ENCODE measurements around the gene UNC50. TPM values are rescaled to one million over a fixed set of nuclear protein-coding genes. Genes with fewer than 3 reads are reported as not detected.
"Not testable (repeated sequence)": the region's sequence is repeated elsewhere in the genome, so short reads cannot be mapped to it uniquely, and the experiment has no call there.

UNC50 gene
- total RNA-seq, 2 donors from 2014 or later: 28.3 to 33.7 TPM

DNA sequence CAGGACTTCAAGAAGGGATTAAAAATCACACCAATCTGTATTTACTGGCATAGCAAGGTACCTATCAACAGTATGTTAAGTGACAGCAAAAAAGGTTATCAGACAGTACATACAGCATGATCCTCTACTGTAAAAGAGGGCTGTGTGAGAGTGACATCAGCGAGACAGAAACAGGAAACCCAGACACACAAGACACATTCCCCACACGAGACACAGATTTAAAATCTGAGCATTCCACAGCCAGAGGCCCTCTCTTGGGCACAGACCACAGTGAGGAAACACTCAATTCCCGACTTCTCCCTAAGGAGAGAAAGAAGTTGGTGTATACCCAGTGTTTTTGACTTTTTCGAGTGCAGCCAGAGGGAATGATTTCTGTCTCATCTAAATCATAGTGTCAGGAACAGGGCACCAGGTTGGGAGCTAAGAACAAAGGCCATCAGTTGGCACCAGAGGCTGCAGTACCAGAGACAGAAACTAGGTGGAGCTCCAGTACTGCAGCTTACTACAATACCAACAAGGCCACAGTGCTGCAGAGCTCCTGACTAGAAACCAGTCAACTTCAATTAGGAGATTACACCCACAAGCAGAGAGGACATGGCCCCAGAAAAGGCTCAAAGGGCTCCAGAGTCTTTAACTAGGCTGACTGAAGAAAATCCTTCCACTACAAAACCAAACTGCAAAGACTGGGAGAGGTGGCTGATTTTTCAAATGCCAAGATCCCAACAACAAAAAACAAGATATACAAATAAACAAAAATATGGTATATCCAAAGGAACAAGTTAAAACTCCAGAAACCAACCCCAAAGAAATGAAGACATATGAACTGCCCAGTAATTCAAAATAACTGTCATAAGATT is 41.0 kb downstream of the UNC50 start:
- DNase-seq (peak; percentile 68), ATAC-seq (peak; percentile 95 to 96)
- intact Hi-C loops (cut with DNase I): loop anchor here (1.0 to 10.0 kb wide), 3 partner anchors 187 to 415 kb away; no protein-coding TSS in a partner anchor

DNA sequence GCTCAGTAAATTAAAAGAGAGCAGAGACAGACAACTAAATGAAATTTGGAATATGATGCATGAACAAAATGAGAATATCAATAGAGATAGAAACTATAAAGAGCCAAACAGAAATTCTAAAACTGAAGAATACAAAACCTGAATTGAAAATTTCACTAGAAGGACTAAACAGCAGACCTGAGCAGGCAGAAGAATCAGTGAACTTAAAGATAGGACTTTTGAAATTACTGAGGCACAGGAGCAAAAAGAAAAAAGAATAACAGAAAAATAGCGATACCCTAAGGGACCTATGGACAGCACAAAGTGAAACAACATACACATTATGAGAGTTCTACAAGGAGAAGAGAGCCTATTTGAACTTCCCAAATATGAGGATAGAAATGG is 41.6 kb downstream of the UNC50 start:
- DNase-seq (no peak), ATAC-seq (no peak)
- intact Hi-C loops (cut with DNase I): loop anchor here (1.0 to 10.0 kb wide), 5 partner anchors 77 to 415 kb away; partner anchors contain the start of gene MGAT4A (in 1 of the 2)

DNA sequence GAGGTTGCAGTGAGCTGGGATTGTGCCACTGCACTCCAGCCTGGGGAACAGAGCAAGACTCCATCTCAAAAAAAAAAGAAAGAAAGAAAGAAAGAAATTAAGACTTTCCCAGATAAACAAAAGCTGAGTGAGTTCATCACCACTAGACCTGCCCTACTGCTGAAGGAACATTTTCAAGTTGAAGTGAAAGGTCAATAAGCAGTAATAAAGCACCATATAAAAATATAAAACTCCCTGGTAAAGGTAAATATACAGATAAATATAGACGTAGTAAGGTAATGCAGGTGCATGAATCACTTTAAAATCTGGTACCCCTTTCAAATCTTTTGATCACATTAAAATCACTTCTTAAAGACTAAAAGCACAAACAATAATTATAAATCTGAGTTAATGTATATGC is 42.6 kb downstream of the UNC50 start:
- no peak for DNase-seq
- ATAC-seq: no peak
- intact Hi-C loops (cut with DNase I): loop anchor here (5.0 to 10.0 kb wide), 2 partner anchors 76 to 84 kb away; partner anchors contain the start of gene MGAT4A (in 1 of the 2)

DNA sequence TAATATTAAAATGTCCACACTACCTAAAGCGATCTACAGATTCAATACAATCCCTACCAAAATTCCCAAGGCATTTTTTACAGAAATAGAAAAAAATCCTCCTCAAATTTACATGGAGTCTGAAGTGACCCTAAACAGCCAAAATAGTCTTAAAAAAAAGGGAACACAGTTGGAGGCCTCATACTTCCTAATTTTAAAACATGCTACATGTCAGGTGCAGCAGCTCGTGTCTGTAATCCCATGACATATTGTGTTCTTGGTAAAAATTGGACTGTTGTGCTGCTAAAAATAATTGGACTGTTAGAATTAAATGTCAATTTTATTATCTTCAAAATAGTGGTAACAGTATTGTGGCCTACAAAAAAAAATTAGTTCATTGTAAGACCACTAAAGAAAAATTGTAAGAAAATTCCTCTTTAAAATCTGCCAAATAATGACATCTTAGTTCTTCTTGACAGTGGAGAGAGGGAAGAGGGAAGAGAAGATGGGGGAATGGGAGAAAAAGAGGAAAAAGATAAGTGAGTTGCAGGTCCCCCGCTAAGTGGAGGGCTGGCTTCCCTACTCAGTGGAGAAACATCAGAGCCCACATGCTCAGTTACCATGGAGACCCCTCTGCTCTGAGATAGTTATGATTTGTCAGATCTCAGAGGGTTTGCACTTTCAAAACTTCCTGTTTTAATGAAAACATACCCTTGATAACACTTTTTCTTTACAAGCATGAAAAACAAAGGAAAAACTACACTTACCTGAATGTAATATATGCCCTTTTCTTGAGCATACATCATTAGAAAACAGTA is 46.5 kb downstream of the UNC50 start:
- intact Hi-C loops (cut with DNase I): loop anchor here (5.0 to 10.0 kb wide), 2 partner anchors 72 to 80 kb away; partner anchors contain the start of gene MGAT4A (in 1 of the 2)
- DNase-seq: no peak
- ATAC-seq: no peak

DNA sequence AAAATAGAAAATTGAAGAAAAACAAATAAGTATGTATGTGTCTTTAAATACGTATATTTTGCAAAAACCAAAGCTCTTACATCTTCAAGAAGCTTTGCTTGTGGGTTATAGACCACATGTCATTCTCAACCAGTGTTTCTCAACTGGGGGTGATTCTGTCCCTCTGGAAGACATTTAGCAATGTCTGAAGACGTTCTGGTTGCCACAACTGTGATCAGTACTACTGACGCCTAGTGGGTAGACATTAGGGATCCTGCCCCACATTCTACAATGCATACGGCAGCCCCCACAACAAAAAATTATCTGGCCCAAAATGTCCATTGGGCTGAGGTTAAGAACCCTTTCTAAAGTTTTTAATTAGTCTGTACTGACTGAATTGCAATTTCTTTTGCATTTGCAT is 48.4 kb downstream of the UNC50 start:
- intact Hi-C loops (cut with DNase I): loop anchor here in 1 of 2 donors (10.0 kb wide), 1 partner anchor 78 kb away; the partner anchor contains the start of gene MGAT4A
- ATAC-seq (peak in 1 of 2 donors; percentile 47), DNase-seq (no peak)

DNA sequence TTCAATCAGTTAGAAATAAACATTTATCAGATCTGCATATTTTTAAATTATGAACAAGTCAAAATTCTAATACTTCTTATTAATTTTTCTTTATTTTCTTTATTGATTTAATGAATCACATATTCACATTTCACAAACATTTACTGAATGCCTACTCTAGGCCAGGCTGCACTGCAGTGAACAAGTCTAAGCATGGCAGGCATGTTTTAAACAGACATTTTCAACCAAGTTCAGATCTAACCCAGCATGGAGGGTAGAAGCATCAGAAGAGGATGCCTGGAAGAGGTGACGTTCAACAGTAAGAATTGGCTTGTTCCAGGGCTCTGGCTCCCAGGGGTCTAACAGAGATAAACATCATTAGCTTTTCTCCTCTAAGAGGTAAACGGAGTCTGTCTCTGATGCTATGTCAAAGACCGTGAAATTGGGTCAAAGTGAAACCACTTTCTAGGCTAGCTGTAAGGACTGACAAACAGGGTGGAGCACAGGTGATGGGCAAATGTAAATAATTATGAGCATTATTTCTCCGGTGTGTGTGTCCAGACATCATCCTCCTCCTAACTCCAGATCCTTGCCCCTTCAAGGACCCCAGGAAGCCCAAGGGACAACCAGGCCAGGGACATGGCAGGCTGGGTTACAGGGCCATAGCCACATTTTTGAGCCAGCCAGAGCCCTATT is 50.6 kb downstream of the UNC50 start:
- DNase-seq (no peak), ATAC-seq (no peak)
- intact Hi-C loops (cut with DNase I): loop anchor here in 1 of 2 donors (10.0 kb wide), 1 partner anchor 76 kb away; the partner anchor contains the start of gene MGAT4A

DNA sequence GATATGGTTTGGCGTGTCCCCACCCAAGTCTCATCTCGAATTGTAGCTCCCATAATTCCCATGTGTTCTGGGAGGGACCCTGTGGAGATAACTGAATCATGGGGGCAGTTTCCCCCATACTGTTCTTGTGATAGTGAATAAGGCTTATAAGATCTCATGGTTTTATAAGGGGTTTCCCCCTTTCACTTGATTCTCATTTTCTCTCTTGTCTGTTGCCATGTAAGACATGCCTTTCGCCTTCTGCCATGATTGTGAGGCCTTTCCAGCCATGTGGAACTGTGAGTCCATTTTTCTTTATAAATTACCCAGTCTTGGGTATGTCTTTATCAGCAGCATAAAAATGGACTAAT is 51.1 kb downstream of the UNC50 start:
- DNase-seq, ATAC-seq: not testable (repeated sequence)
- intact Hi-C loops (cut with DNase I): loop anchor here in 1 of 2 donors (10.0 kb wide), 1 partner anchor 75 kb away; the partner anchor contains the start of gene MGAT4A

DNA sequence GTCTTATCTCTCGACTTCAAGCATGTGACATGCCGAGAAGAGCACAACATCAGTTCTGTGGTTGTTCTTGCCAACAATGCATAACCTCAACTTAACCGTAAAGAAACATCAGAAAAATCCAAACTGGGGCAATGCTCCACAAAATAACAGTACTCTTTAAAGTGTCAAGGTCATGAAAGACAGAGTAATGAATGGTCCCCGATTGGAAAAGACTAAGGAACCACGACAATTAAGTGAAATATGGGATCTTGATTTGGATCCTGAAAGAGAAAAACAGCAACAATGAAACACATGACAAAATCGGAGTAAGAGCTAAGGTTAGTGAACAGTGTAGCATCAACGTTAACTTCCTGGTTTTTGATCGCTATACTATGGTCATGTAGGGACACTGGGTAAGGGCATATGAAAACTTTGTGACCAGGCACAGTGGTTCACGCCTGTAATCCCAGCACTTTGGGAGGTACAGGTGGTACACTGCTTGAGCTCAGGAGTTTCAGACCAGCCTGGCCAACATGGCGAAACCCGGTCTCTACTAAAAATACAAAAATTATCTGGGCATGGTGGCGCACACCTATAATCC is 55.2 kb downstream of the UNC50 start:
- peak in 1 of 2 donors; percentile 19 for ATAC-seq
- DNase-seq: no peak
- intact Hi-C loops (cut with DNase I): no loop called here

DNA sequence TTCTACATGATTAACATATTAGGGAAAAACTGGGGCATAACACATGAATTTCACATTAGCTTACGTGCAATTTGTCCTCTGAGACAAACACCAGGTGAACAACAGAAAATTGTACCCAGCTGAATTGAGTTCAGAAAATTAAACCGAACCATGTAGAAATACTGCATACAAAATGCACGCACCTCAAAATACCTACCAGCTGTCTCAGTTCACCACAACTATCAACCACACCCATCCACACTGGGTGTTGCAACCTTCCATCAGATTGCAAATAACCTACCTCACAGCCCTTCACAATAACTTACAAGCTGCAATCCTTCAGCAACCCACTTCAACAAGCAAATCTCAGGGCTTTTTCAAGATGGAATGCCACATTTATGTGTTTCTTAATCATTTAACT is 55.9 kb downstream of the UNC50 start:
- no peak for DNase-seq
- ATAC-seq: peak; percentile 50 to 86
- intact Hi-C loops (cut with DNase I): no loop called here

DNA sequence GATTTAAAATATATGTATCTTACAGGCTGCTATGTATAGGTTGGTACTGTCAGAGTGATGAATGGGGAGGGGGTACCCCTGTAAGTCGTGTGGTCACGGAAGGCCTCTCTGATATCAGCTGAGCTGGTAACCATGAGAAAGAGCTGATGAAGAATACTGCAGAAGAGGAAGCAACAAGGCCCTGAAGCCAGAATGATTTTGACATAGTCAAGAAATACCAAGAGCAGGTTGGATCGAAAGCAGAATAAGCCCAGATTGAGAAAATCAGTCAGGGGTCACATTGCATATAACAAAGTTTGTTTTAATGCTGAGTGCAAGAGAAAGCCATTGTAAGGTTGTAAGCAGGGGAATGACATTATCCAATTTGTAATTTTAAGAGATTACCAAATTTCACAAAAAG is 57.3 kb downstream of the UNC50 start:
- peak in 1 of 2 donors; percentile 16 for ATAC-seq
- no peak for DNase-seq
- intact Hi-C loops (cut with DNase I): no loop called here

Other genes with a start within 250 kb of the UNC50 start
- gene INPP4A, start 163.7 kb upstream of the UNC50 start, total RNA-seq: 10 to 100 TPM; 14.6 to 19.5 TPM
- 10 to 100 TPM; 23.1 to 23.7 TPM for gene COA5, start 77 bp upstream of the UNC50 start, total RNA-seq
- 10 to 100 TPM; 28.2 to 41.6 TPM for gene MGAT4A, start 122.5 kb downstream of the UNC50 start, total RNA-seq